ENCODE measurements around the gene SLC29A3.
A peak's percentile ranks its signal among the peaks of the same experiment; 100 is the strongest.
"Not testable (repeated sequence)": the region's sequence is repeated elsewhere in the genome, so short reads cannot be mapped to it uniquely, and the experiment has no call there.

SLC29A3 gene

GRCh38 chr10:71319042-71319799 is at the start of gene SLC29A3:
Gene SLC29A3 (plus strand): TSS chr10:71319259. CDS start chr10:71319310, 51 bp downstream.
- peak; percentile 84 for DNase-seq

- DNase-seq: no peak
Measured at GRCh38 chr10:71269301-71270288, 49.5 kb upstream of the SLC29A3 start.

GRCh38 chr10:71270301-71271220 is 48.5 kb upstream of the SLC29A3 start:
- DNase-seq: peak; percentile 13

GRCh38 chr10:71271662-71272055 is 47.4 kb upstream of the SLC29A3 start:
- DNase-seq: no peak

GRCh38 chr10:71272056-71272771 is 46.8 kb upstream of the SLC29A3 start:
- no peak for DNase-seq

- DNase-seq: not testable (repeated sequence)
Measured at GRCh38 chr10:71272974-71273373, 46.1 kb upstream of the SLC29A3 start.

GRCh38 chr10:71273506-71273905 is 45.6 kb upstream of the SLC29A3 start:
- no peak for DNase-seq

- DNase-seq: no peak
Measured at GRCh38 chr10:71274901-71275796, 43.9 kb upstream of the SLC29A3 start.

- DNase-seq: no peak
Measured at GRCh38 chr10:71276873-71277272, 42.2 kb upstream of the SLC29A3 start.

- DNase-seq: no peak
Measured at GRCh38 chr10:71277914-71278665, 41.0 kb upstream of the SLC29A3 start.

GRCh38 chr10:71278691-71279588 is 40.1 kb upstream of the SLC29A3 start:
- DNase-seq: no peak

- no peak for DNase-seq
Measured at GRCh38 chr10:71279590-71280170, 39.4 kb upstream of the SLC29A3 start.

- no peak for DNase-seq
Measured at GRCh38 chr10:71280216-71280615, 38.8 kb upstream of the SLC29A3 start.

- no peak for DNase-seq
Measured at GRCh38 chr10:71280825-71281224, 38.2 kb upstream of the SLC29A3 start.

GRCh38 chr10:71281646-71282322 is 37.3 kb upstream of the SLC29A3 start:
- no peak for DNase-seq

- DNase-seq: no peak
Measured at GRCh38 chr10:71282323-71282680, 36.8 kb upstream of the SLC29A3 start.

- DNase-seq: no peak
Measured at GRCh38 chr10:71283410-71283809, 35.6 kb upstream of the SLC29A3 start.

- DNase-seq: no peak
Measured at GRCh38 chr10:71283876-71284275, 35.2 kb upstream of the SLC29A3 start.
